ENCODE data around the gene LMF1.

DNA sequence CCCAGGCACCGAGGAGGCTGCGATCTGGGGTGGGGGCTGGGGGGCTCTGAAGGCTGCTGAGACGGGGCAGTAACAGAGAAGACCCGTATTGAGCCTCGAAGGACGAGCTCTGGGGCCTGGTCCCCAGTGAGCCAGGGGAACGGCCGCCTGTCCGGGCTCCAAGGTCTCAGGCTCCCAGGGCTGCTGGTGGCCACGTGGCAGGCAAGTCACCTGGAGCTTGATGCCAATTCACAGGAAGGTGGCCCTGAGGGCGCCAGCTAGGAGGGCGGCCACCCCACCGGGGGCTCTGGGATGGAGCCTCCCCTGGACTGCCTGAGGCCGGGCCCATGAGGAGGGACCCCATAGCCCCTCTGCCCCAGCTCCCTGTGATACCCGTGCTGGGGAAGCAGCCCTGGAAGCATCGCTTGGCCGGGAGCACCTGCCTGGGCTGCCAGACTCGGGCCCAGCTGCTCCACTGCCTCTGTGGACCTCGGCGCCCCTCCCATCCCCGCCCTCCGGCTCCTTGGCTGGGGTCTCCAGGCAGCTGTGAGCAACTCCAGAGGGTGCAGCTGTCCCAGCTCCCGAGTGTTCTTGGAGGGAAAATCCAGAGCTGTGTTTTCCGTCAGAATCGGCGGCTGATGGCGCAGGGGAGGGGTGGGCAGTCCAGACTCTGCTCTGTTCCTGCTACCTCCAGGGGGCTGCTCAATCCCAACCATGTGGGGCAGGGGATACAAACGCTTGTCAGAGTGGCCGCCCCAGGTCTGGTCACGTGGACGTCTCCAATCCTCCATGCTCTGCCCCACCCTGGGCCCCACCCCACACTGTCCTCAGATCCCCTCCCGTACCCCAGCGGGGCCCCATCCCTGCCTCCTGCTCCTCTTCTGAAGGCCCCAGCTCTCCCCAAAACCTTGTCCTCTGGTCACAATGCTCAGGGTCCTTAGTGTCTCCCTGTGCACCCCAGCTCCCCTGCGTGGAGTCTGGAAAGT is 103.1 kb downstream of the LMF1 start:
- TF ChIP-seq, protein P1, sequence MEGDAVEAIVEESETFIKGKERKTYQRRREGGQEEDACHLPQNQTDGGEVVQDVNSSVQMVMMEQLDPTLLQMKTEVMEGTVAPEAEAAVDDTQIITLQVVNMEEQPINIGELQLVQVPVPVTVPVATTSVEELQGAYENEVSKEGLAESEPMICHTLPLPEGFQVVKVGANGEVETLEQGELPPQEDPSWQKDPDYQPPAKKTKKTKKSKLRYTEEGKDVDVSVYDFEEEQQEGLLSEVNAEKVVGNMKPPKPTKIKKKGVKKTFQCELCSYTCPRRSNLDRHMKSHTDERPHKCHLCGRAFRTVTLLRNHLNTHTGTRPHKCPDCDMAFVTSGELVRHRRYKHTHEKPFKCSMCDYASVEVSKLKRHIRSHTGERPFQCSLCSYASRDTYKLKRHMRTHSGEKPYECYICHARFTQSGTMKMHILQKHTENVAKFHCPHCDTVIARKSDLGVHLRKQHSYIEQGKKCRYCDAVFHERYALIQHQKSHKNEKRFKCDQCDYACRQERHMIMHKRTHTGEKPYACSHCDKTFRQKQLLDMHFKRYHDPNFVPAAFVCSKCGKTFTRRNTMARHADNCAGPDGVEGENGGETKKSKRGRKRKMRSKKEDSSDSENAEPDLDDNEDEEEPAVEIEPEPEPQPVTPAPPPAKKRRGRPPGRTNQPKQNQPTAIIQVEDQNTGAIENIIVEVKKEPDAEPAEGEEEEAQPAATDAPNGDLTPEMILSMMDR (IDR thresholded peaks at IDR 0.05) = no peak
- TF ChIP-seq POLR2A (IDR thresholded peaks at IDR 0.05) = no peak
- TF ChIP-seq POLR2AphosphoS5 (IDR thresholded peaks at IDR 0.05) = no peak

Data from prostate gland (tissue), 2 donors.